ENCODE results near the gene EPHA8.

The EPHA8 gene

DNA sequence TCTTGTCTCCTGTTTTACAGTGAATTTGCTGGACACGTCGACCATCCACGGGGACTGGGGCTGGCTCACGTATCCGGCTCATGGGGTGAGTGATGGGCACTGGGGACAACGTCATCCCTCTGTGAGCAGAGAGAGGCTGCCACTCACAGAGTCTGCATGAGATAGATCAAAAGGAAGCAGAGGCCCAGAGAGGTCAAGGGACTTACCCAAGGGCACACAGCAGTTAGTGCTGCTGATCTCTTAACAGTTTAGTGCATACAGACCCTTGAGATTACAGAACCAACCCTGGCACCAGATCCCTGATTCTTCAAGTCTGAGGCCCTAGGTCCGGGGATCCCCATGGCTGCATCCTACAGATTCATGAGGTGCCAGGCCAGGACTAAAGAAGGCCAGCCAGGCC is 6.0 kb downstream of the EPHA8 start:
- Histone ChIP-seq H3K27ac (replicated peaks; ENCODE audit: low read length) (no peak overlapping the region), H3K4me2 (ENCODE audit: insufficient read depth, low read length, poor library complexity, severe bottlenecking) (no peak overlapping the region), H3K9ac (ENCODE audit: low read depth, low read length, poor library complexity) (no peak overlapping the region), H3K18ac (ENCODE audit: low read length) (peak overlapping the region; percentile 15), H2BK12ac (ENCODE audit: low read length) (no peak overlapping the region), H2BK5ac (ENCODE audit: low read length) (no peak overlapping the region), H4K8ac (ENCODE audit: low read depth, low read length) (no peak overlapping the region), H3K4me3 (ENCODE audit: low read length in 2 of 2) (no peak overlapping the region), H3K9me3 (replicated peaks in 1 of 2; ENCODE audit: control insufficient read depth in 2 of 2, insufficient read depth in 1 of 2, low read depth in 1 of 2, low read length in 2 of 2) (peaks cover 0 to 2% of the 10 kb centered on the region in 2 donors), H2AK5ac (ENCODE audit: low read depth, low read length) (no peak overlapping the region), H4K91ac (ENCODE audit: low read depth, low read length, poor library complexity) (no peak overlapping the region), H3K27me3 (ENCODE audit: control insufficient read depth in 3 of 3, insufficient read depth in 3 of 3, low read depth in 1 of 3, low read length in 3 of 3) (peaks cover 0 to 80% (median 11%) of the 10 kb centered on the region in 3 experiments), H2BK15ac (ENCODE audit: low read length) (no peak overlapping the region), H3K4ac (ENCODE audit: low read length) (no peak overlapping the region), H3K14ac (ENCODE audit: low read length) (no peak overlapping the region), H2AFZ (ENCODE audit: low read length) (no peak overlapping the region), H2BK120ac (ENCODE audit: low read depth, low read length) (no peak overlapping the region), H3K23ac (ENCODE audit: low read depth, low read length, poor library complexity) (no peak overlapping the region), H3K36me3 (replicated peaks in 1 of 2; ENCODE audit: control insufficient read depth in 2 of 2, insufficient read depth in 2 of 2, low read length in 2 of 2) (no peaks in the 10 kb centered on the region), H3K4me1 (ENCODE audit: control insufficient read depth in 2 of 2, insufficient read depth in 1 of 2, low read depth in 1 of 2, low read length in 2 of 2) (peaks cover 3 to 4% of the 10 kb centered on the region in 2 donors), H3K79me1 (ENCODE audit: low read depth, low read length) (no peaks in the 10 kb centered on the region)
- WGBS, 2 donors (ENCODE audit: extremely low coverage in 2 of 2, insufficient read length in 2 of 2, insufficient replicate concordance in 1 of 2), result no CpG with 5 or more reads among the region's 7 CpGs
- no peak for DNase-seq (ENCODE audit: low spot score)

DNA sequence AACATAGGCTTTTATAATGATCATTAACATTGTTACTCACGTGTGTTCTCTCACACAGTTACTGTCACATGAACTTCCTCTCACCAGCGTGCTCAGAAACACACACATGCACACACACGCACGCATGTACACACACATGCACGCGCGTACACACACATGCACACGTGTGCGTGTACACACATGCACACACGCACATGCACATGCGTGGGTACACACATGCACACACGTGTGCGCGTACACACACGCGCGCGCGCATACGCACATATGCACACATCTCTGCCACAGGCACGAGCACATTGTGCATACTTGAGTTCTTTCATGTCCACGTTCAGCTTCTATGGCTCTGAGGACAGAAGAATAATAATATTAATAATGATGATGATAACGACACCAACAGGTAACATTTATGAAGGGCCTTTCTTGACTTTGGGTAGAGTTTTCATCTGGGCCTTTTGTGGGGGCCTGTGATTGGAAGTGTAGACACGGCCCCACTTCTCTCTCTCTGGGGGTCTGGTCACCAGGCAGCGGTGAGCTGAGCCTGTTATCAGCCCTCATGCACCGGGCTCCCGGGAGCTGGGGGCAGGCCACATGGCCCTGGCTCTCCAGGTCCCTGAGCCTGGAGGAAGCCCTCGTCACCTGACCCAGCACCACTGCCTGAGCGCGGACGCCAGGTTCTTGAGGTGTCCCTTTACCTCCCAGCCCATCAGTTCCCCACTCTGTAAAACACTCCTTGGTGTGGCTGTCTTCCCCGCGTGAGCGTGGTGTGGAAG is 7.0 kb downstream of the EPHA8 start:
- H3K79me1 ChIP-seq (ENCODE audit: low read depth, low read length), result no peaks in the 10 kb centered on the region
- no peak overlapping the region for H4K8ac ChIP-seq (ENCODE audit: low read depth, low read length)
- no peak overlapping the region for H3K4me2 ChIP-seq (ENCODE audit: insufficient read depth, low read length, poor library complexity, severe bottlenecking)
- H3K9ac ChIP-seq (ENCODE audit: low read depth, low read length, poor library complexity), result peak overlapping the region; percentile 63
- H3K14ac ChIP-seq (ENCODE audit: low read length), result peak overlapping the region; percentile 99
- H3K4me1 ChIP-seq (ENCODE audit: control insufficient read depth in 2 of 2, insufficient read depth in 1 of 2, low read depth in 1 of 2, low read length in 2 of 2), result peaks cover 3 to 4% of the 10 kb centered on the region in 2 donors
- no peak for DNase-seq (ENCODE audit: low spot score)
- no CpG with 5 or more reads among the region's 34 CpGs for WGBS, 2 donors (ENCODE audit: extremely low coverage in 2 of 2, insufficient read length in 2 of 2, insufficient replicate concordance in 1 of 2)
- peaks cover 0 to 2% of the 10 kb centered on the region in 2 donors for H3K9me3 ChIP-seq (replicated peaks in 1 of 2; ENCODE audit: control insufficient read depth in 2 of 2, insufficient read depth in 1 of 2, low read depth in 1 of 2, low read length in 2 of 2)
- H2AFZ ChIP-seq (ENCODE audit: low read length), result no peak overlapping the region
- peak overlapping the region; percentile 96 for H2BK12ac ChIP-seq (ENCODE audit: low read length)
- H3K4ac ChIP-seq (ENCODE audit: low read length), result peak overlapping the region; percentile 80
- peak overlapping the region; percentile 74 for H3K18ac ChIP-seq (ENCODE audit: low read length)
- peak overlapping the region in 1 of 2 donors; percentile 70 for H3K4me3 ChIP-seq (ENCODE audit: low read length in 2 of 2)
- H3K27ac ChIP-seq (replicated peaks; ENCODE audit: low read length), result no peak overlapping the region
- H2BK5ac ChIP-seq (ENCODE audit: low read length), result no peak overlapping the region
- peaks cover 0 to 72% (median 2%) of the 10 kb centered on the region in 3 experiments for H3K27me3 ChIP-seq (ENCODE audit: control insufficient read depth in 3 of 3, insufficient read depth in 3 of 3, low read depth in 1 of 3, low read length in 3 of 3)
- H3K36me3 ChIP-seq (replicated peaks in 1 of 2; ENCODE audit: control insufficient read depth in 2 of 2, insufficient read depth in 2 of 2, low read length in 2 of 2), result no peaks in the 10 kb centered on the region
- peak overlapping the region; percentile 60 for H2AK5ac ChIP-seq (ENCODE audit: low read depth, low read length)
- no peak overlapping the region for H4K91ac ChIP-seq (ENCODE audit: low read depth, low read length, poor library complexity)
- no peak overlapping the region for H2BK120ac ChIP-seq (ENCODE audit: low read depth, low read length)
- peak overlapping the region; percentile 95 for H3K23ac ChIP-seq (ENCODE audit: low read depth, low read length, poor library complexity)
- no peak overlapping the region for H2BK15ac ChIP-seq (ENCODE audit: low read length)

DNA sequence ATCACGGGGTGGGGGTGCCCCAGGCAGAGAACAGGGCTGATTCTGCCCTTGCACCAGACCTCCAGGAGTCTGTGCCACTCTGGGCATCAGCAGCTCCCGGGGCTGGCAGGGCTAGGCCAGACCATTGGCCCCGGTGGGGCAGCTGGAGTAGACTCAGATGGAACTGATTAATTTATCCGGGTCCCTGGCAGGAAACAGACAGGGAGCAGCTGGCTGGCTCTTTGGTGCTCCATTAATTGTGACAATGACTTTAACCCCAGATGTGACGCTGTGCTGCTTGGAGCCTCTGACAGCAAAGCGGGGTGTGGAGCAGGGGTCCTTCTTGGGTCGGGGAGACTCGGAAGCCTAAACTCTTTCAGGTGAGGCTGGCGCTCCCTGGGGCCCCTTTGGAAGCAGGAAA is 9.5 kb downstream of the EPHA8 start:
- Histone ChIP-seq H2BK5ac (ENCODE audit: low read length) (no peak overlapping the region), H3K79me1 (ENCODE audit: low read depth, low read length) (no peaks in the 10 kb centered on the region), H2BK12ac (ENCODE audit: low read length) (no peak overlapping the region), H3K18ac (ENCODE audit: low read length) (peak overlapping the region; percentile 13), H3K27me3 (ENCODE audit: control insufficient read depth in 3 of 3, insufficient read depth in 3 of 3, low read depth in 1 of 3, low read length in 3 of 3) (peaks cover 0 to 54% (median 2%) of the 10 kb centered on the region in 3 experiments), H2AK5ac (ENCODE audit: low read depth, low read length) (no peak overlapping the region), H3K14ac (ENCODE audit: low read length) (no peak overlapping the region), H3K4me2 (ENCODE audit: insufficient read depth, low read length, poor library complexity, severe bottlenecking) (no peak overlapping the region), H3K9me3 (replicated peaks in 1 of 2; ENCODE audit: control insufficient read depth in 2 of 2, insufficient read depth in 1 of 2, low read depth in 1 of 2, low read length in 2 of 2) (peaks cover under 1 to 6% of the 10 kb centered on the region in 2 donors), H3K27ac (replicated peaks; ENCODE audit: low read length) (no peak overlapping the region), H2BK15ac (ENCODE audit: low read length) (no peak overlapping the region), H2AFZ (ENCODE audit: low read length) (no peak overlapping the region), H3K4me3 (ENCODE audit: low read length in 2 of 2) (no peak overlapping the region), H3K23ac (ENCODE audit: low read depth, low read length, poor library complexity) (no peak overlapping the region), H4K91ac (ENCODE audit: low read depth, low read length, poor library complexity) (no peak overlapping the region), H3K4ac (ENCODE audit: low read length) (no peak overlapping the region), H3K4me1 (ENCODE audit: control insufficient read depth in 2 of 2, insufficient read depth in 1 of 2, low read depth in 1 of 2, low read length in 2 of 2) (peaks cover 0 to 2% of the 10 kb centered on the region in 2 donors), H3K9ac (ENCODE audit: low read depth, low read length, poor library complexity) (no peak overlapping the region), H2BK120ac (ENCODE audit: low read depth, low read length) (no peak overlapping the region), H3K36me3 (replicated peaks in 1 of 2; ENCODE audit: control insufficient read depth in 2 of 2, insufficient read depth in 2 of 2, low read length in 2 of 2) (peaks cover 0 to under 1% of the 10 kb centered on the region in 2 donors), H4K8ac (ENCODE audit: low read depth, low read length) (no peak overlapping the region)
- no peak for DNase-seq (ENCODE audit: low spot score)
- WGBS, 2 donors (ENCODE audit: extremely low coverage in 2 of 2, insufficient read length in 2 of 2, insufficient replicate concordance in 1 of 2), result no CpG with 5 or more reads among the region's 9 CpGs

DNA sequence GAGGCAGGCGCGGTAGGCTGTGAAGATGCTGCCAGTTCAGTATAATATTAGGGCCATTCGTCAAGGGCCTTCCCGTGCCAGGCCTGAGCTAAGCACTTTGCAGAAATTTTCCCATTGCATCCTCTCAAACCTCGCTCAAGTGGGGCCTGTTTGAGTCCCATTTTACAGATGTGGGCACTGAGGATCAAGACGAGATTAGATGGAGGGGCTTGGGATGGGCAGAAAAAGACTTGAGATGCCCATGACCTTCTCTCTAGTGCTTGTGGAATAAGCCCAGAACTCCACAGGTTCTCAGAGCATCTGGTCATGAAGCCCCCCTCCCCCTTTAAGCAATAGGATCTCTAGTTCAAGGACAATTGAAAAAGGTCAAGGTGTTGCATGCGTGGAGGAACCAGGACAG is 9.9 kb downstream of the EPHA8 start:
- no peak overlapping the region for H3K23ac ChIP-seq (ENCODE audit: low read depth, low read length, poor library complexity)
- no peak overlapping the region for H3K4me3 ChIP-seq (ENCODE audit: low read length in 2 of 2)
- no peak overlapping the region for H2BK12ac ChIP-seq (ENCODE audit: low read length)
- no peak overlapping the region for H4K8ac ChIP-seq (ENCODE audit: low read depth, low read length)
- peaks cover 0 to 3% of the 10 kb centered on the region in 2 donors for H3K36me3 ChIP-seq (replicated peaks in 1 of 2; ENCODE audit: control insufficient read depth in 2 of 2, insufficient read depth in 2 of 2, low read length in 2 of 2)
- no peak overlapping the region for H3K14ac ChIP-seq (ENCODE audit: low read length)
- no peak overlapping the region for H2BK5ac ChIP-seq (ENCODE audit: low read length)
- no peak overlapping the region for H3K27ac ChIP-seq (replicated peaks; ENCODE audit: low read length)
- H3K18ac ChIP-seq (ENCODE audit: low read length), result peak overlapping the region; percentile 13
- whole genome bisulfite sequencing, 2 donors (ENCODE audit: extremely low coverage in 2 of 2, insufficient read length in 2 of 2, insufficient replicate concordance in 1 of 2), result no CpG with 5 or more reads among the region's 7 CpGs
- H3K27me3 ChIP-seq (ENCODE audit: control insufficient read depth in 3 of 3, insufficient read depth in 3 of 3, low read depth in 1 of 3, low read length in 3 of 3), result peaks cover 0 to 50% (median 6%) of the 10 kb centered on the region in 3 experiments
- H4K91ac ChIP-seq (ENCODE audit: low read depth, low read length, poor library complexity), result no peak overlapping the region
- no peak overlapping the region for H2AK5ac ChIP-seq (ENCODE audit: low read depth, low read length)
- H3K4ac ChIP-seq (ENCODE audit: low read length), result no peak overlapping the region
- H3K4me2 ChIP-seq (ENCODE audit: insufficient read depth, low read length, poor library complexity, severe bottlenecking), result no peak overlapping the region
- no peak overlapping the region for H2BK15ac ChIP-seq (ENCODE audit: low read length)
- no peak overlapping the region for H3K9ac ChIP-seq (ENCODE audit: low read depth, low read length, poor library complexity)
- H2AFZ ChIP-seq (ENCODE audit: low read length), result no peak overlapping the region
- H3K79me1 ChIP-seq (ENCODE audit: low read depth, low read length), result no peaks in the 10 kb centered on the region
- DNase-seq (ENCODE audit: low spot score), result no peak
- no peak overlapping the region for H2BK120ac ChIP-seq (ENCODE audit: low read depth, low read length)
- peaks cover 3 to 10% of the 10 kb centered on the region in 2 donors for H3K9me3 ChIP-seq (replicated peaks in 1 of 2; ENCODE audit: control insufficient read depth in 2 of 2, insufficient read depth in 1 of 2, low read depth in 1 of 2, low read length in 2 of 2)
- peaks cover 0 to 2% of the 10 kb centered on the region in 2 donors for H3K4me1 ChIP-seq (ENCODE audit: control insufficient read depth in 2 of 2, insufficient read depth in 1 of 2, low read depth in 1 of 2, low read length in 2 of 2)

All from neuronal stem cell (in vitro differentiated cells).